HG03558 (cell line): Measurements from ENCODE around the gene POTEF.
"Not testable (repeated sequence)": the region's sequence is repeated elsewhere in the genome, so short reads cannot be mapped to it uniquely, and the experiment has no call there.

Experiments
- ATAC-seq: cut with Tn5 transposase; IDR thresholded peaks from one replicate; pipeline ENCODE4 v1.9.1; 2021; ENCODE audit warnings: moderate number of reproducible peaks; ENCODE audit not compliant: unreplicated experiment; ENCODE audit errors: extremely low read depth

Gene POTEF

DNA sequence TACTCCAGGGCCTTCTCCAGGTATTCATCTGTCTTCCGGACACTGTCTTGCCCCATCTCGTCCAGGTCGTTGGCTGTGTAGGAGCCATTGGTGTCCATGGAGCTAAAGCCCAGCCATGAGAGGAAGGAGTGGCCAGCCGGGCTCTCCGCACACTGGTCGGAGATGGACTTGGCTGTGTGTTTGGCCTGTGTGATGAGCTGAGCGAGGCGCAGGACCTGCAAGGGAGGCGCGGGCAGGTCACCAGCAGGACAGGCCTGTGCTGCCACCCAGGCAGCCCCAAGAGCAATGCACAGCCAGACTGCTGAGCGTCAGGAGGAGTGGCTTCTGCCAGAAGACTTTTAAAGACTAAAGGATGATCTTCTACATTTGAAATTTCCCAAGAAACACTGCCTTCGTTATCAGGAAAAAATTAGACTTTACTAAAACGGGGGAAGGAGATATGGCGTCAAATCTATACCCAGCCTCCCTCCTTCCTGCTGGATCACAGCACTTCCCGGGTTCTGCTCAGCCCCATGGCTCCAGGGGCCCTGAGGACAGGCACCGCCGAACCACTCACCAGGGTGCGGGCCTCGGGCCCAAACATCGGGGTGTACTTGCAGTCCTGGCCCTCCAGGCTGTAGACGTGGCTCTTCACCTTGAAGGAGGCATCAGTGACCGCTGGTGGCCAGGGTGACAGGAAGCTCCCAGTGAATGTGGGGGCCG is 24.9 kb upstream of the POTEF start:
- not testable (repeated sequence) for ATAC-seq

GRCh38 chr2:130152816-130153595 is 24.0 kb upstream of the POTEF start:
- ATAC-seq: no peak

GRCh38 chr2:130152136-130152815 is 23.3 kb upstream of the POTEF start:
- ATAC-seq: not testable (repeated sequence)

DNA sequence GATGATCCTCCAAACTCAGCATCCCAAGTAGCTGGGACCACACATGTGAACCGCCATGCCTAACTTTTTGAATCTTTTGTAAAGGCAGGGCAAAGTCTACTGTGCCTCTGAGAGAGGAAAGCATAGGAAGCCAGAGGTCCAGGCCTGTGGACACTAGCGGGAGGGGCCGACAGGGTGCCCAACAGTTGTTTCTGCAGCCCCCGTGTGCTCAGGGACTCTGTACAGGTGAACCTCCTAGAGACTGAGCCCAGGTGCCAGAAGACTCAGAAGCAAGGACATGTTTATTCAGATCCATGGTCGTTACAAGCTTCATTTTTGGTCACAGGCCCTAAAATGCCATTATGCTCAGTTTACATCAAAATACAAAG is 22.1 kb upstream of the POTEF start:
- not testable (repeated sequence) for ATAC-seq

DNA sequence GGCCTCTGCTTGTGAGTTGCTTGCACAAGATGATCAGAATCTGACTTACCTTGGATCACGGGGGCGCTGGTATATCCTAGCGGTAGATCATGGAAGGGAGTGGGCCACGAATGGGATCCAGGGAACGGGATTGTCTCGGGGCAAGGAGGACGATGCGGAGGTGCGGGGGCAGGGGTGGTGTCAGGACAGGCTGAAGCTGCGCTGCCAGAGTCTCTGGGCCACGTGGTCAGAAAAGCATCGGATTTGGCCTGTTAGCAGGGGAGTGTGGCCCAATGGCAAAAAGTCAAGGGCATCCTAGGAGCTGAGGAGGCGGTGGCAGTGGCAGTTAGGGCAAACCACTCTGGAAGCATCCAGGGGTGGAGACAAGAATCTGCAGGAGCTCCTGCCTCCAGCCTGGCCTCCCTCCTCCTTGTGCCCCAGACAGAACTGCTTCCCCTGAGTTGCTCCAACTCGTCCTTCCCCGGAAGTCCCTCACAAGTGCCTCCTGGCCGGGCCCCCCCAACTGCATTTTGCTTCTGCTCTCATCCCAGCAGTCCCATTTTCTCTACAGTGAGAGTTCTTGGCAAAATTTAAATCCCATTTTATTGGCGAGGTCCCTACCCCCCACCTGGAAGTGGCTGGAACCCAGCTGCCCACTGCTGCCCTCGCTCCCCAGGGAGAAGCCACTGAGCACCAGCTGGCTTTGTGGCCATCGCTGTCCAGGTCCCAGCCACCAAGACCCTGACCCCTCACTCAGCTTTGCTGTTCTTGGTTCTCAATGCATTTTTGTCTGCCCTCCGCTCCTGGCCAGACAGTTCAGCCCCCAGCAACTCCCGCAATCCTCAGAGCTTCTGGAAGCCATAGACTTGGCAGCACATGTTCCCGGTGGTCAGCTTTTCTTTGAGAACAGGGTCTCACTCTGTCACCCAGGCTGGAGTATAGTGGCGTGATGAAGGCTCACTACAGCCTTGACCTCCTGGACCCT is 21.4 kb upstream of the POTEF start:
- ATAC-seq: no peak

DNA sequence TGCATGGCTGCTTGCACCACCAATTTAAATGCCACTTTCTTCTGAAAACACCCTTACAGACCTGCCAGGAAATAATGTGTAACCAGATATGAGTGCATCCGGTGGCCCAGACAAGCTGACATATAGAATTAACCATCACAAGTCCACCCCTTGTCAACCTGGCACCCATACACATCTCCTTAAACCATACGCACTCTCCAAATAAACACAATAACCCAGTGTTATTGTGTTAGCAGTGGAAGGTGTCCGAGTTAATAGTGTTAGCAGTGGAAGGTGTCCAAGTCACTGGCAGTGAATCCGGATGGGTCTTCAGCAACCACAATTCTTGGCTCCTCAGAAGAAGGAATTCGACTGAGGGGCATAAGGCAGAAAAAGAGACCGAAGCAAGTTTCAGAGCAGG is 19.5 kb upstream of the POTEF start:
- ATAC-seq: not testable (repeated sequence)

- ATAC-seq: not testable (repeated sequence)
These were observed 16.0 kb upstream of the POTEF start, which contains the start of gene CCDC74B for GRCh38 chr2:130145006-130145414. Gene CCDC74B, minus strand, starts transcription at chr2:130145112. Its CDS starts 116 bp downstream, at chr2:130144996.

DNA sequence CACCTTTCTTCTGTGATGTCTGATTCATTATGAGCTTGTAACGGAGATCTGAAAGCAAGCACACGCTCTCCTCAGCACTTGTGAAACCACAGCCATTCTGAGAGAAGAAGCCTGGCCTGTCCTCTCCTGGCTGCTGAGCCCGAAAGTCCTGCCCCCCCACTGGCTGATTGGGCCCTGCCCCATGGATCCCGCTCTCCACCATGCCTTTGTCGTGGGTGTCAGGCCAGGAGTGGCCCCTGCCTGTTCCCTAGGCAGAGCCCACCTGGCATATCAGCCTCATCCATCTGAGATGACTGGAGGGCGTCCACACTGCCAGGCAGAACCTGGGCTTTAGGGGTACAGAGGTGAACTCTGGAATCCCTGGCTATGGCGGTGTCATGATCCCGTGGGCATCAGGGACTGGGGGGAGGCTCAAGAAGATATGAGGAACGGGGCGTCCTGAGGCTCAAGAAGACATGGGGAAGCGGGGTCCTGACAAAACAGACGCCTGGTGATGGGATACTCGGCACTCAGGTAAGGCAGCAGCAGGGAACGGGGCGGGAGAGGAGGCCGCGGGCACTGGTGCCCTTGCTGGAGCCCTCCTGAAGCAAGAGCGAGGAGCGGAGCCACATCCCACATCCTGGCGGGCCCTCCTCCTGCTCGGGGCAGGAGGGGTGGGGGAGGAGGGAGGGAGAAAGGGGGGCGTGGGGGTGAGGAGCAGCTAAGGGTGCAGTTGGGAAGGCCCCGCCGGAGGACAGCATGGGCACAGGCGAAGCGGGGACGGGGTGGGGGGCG is 14.4 kb upstream of the POTEF start:
- ATAC-seq: not testable (repeated sequence)

GRCh38 chr2:130142396-130143265 is 13.6 kb upstream of the POTEF start:
- ATAC-seq: not testable (repeated sequence)

GRCh38 chr2:130141645-130142370 is 12.8 kb upstream of the POTEF start:
- not testable (repeated sequence) for ATAC-seq

DNA sequence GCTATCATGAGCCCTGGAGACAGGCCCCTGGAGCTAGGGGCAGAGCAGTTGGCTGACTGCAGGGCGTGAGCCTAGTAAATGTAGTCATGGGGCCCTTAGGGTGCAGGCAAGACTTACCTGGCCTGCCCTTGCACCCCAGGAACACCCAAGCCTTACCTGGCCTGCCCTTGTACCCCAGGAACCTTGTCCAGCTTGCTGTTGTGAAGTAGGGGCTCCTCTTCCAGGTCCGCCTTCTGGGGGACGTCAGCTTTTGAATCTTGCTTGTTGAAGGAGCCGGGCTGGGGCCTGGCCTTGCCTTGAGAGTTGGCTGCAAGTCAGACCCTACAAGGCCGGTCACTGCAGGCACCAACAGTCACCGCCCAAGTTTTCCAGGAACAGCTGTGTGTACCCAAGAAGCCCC is 12.0 kb upstream of the POTEF start:
- ATAC-seq: not testable (repeated sequence)

DNA sequence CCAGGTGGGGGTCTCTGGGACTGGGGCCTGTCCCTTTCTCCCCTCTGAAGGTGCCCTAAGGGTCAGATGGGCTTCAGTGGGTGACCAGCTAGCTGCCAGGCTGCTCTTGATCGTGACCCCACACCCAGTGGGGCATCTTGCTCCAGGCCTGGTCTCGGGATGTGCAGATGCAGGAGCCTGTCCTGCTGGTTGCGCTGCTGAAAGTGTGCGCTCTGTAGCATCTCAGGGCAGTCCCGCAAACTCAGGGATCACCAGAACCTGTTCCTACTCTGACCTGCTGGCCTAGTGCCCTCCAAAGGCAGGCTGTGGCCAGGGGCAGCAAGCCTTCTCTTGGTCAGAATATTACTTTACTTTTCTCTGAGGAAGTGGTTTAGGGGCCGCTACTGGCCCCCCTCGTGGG is 11.5 kb upstream of the POTEF start:
- not testable (repeated sequence) for ATAC-seq

- not testable (repeated sequence) for ATAC-seq
These were observed 10.6 kb upstream of the POTEF start for GRCh38 chr2:130139331-130140280.

DNA sequence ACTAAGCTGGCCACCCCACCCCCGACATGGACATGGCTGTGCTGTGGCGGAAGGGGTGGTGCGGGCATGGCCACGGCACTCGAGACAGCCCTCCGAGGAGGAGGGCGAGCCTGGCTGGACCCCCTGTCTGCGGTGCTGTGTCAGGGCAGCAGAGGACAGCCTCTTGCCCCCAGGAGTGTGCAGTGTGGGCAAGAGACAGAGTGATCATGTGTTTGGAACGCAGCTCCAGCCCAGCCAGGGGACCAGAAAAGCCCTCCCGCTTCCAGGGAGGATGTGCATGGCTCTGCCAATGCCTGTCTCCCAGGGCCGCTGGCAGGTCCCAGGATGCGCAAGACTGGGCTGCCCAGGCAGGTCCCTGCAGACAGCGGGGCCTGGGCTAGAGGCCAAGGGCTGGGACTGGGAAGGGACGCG is 9.8 kb upstream of the POTEF start:
- not testable (repeated sequence) for ATAC-seq

GRCh38 chr2:130138326-130138725 is 9.3 kb upstream of the POTEF start:
- not testable (repeated sequence) for ATAC-seq

- not testable (repeated sequence) for ATAC-seq
These were observed 8.1 kb upstream of the POTEF start for GRCh38 chr2:130137118-130137517.
